Pancreas (tissue), 10 donors: Measurements from ENCODE around the gene GRIK1. TPM values are rescaled to one million over a fixed set of nuclear protein-coding genes. Genes with fewer than 3 reads are reported as not detected.

ENCODE experiments used
- ATAC-seq, 4 donors: fragments of 200-7000 bp; cut with Tn5 transposase; one replicate each; pipeline versions ENCODE4 v1.8.0 to v1.9.1; 2020; ENCODE audit warnings: mild to moderate bottlenecking in 4 of 4, moderate library complexity in 4 of 4
- DNase-seq, 6 donors: peaks; one replicate each; pipeline ENCODE4 v3.0.0-alpha.2; 2020
- FAIRE-seq: peaks from 2 replicates; lab custom pipeline; 2012; peaks lifted over from hg19 to GRCh38; lab: Jason Lieb, UNC
- H3K27ac ChIP-seq, 4 donors: fragments of 200-600 bp; sonication (generic); 1 replicate in 3 of 4; 2 replicates in 1 of 4; pipeline versions ENCODE4 v1.5.0 to v1.8.0; 2020
- H3K27me3 ChIP-seq, 4 donors: fragments of 200-600 bp; one replicate each; pipeline ENCODE4 v1.8.0; 2021
- H3K36me3 ChIP-seq, 3 donors: fragments of 200-600 bp; sonication (generic) in 1 of 3; one replicate each; pipeline versions ENCODE4 v1.5.0 to v1.8.0; 2020 to 2021
- H3K4me1 ChIP-seq, 3 donors: fragments of 200-600 bp; one replicate each; pipeline ENCODE4 v1.8.0; 2021
- H3K4me3 ChIP-seq, 4 donors: fragments of 200-600 bp; sonication (generic) in 2 of 4; one replicate each; pipeline versions ENCODE4 v1.5.0 to v1.8.0; 2020 to 2021
- H3K9me3 ChIP-seq, 4 donors: fragments of 200-600 bp; one replicate each; pipeline ENCODE4 v1.8.0; 2021
- WGBS, 2 donors: extraction: QIAGEN DNeasy Blood & Tissue Kit; methylation state at CpG; one replicate each; pipeline ENCODE4 v1.1.7; 2013; 5-methylcytosine and 5-hydroxymethylcytosine counted together
- intact Hi-C, 3 donors: fragments of 100-400 bp; cut with DNase I; formaldehyde crosslinking; loops; one replicate each; pipeline versions ENCODE4 v1.11.1 to v1.14.2; 2022
- polyA plus RNA-seq, 2 donors: library from polyadenylated mRNA; stranded (reverse); fragments of 200-250 nt; gene quantifications; one replicate each; pipeline ENCODE4 v1.2.3, GENCODE V29; 2013
- total RNA-seq, 6 donors: library from RNA; stranded (reverse); fragmentation: NEBNext Ultra II Directional in 4 of 6; extraction: Animal tissue kit (Norgen Biotek cat#: 25700) in 4 of 6; gene quantifications; one replicate each; pipeline versions ENCODE4 v1.2.1 to v1.2.4, GENCODE V29; 2021 to 2023
- TF ChIP-seq, protein P1 (sequence below), 4 donors: fragments of 200-600 bp; sonication (generic) in 3 of 4; IDR thresholded peaks; one replicate each; pipeline versions ENCODE4 v1.5.0 to v1.8.0; 2021; ENCODE audit warnings: antibody characterized with exemption in 4 of 4
- donor health status: healthy with polysubstance abuse.
- donor health status: DM: no; HTN: no; CAD: no; lungs with moderate emphysema.
- donor health status: DM: no; HTN: no; CAD: no.
- donor health status: control.
- donor health status: control.
- donor health status: Bipolar disorder and iron deficiency.
- donor health status: DM: yes; HTN: yes; CAD: no.
- donor health status: DM: no; HTN: no; CAD: no.
- donor health status: DM: no; HTN: no; CAD: no.
- donor health status: DM: yes; HTN: yes; CAD: no.

GRIK1 gene
- total and polyA plus RNA-seq, 8 donors: 0.02 to 0.09 (median 0.08) TPM; not detected in 5

DNA sequence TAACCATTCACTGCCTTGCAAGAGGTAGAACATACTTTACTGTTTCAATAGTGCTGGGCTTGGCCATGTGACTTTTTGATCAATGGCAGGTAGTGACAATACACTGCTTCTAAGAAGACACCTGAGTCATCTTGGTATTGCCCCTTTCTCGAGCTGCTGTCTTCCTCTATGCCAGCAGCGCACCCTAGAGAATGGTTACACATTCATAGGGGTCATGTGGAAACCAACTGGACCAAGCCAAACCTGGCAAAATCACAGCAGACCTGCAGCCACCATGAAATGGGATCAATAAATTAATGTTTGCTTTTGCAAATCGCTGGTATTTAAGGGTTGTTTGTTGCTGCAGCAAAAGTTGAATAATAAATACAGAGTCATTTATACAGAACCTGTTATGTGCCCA is 122.3 kb downstream of the GRIK1 start:
- peaks cover 5 to 7% (median 5%) of the 10 kb centered on the region in 3 donors for H3K4me1 ChIP-seq
- 45 to 49% methylated on average over 3 of the region's 3 CpGs for WGBS, 2 donors
- intact Hi-C loops: no loop called here
- H3K27ac ChIP-seq: no peak overlapping the region
- H3K27me3 ChIP-seq: no peaks in the 10 kb centered on the region
- no peak overlapping the region for H3K4me3 ChIP-seq
- ATAC-seq (no peak), DNase-seq (no peak), FAIRE-seq (no peak)
- no peaks in the 10 kb centered on the region for H3K36me3 ChIP-seq
- TF ChIP-seq, protein P1, sequence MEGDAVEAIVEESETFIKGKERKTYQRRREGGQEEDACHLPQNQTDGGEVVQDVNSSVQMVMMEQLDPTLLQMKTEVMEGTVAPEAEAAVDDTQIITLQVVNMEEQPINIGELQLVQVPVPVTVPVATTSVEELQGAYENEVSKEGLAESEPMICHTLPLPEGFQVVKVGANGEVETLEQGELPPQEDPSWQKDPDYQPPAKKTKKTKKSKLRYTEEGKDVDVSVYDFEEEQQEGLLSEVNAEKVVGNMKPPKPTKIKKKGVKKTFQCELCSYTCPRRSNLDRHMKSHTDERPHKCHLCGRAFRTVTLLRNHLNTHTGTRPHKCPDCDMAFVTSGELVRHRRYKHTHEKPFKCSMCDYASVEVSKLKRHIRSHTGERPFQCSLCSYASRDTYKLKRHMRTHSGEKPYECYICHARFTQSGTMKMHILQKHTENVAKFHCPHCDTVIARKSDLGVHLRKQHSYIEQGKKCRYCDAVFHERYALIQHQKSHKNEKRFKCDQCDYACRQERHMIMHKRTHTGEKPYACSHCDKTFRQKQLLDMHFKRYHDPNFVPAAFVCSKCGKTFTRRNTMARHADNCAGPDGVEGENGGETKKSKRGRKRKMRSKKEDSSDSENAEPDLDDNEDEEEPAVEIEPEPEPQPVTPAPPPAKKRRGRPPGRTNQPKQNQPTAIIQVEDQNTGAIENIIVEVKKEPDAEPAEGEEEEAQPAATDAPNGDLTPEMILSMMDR (IDR thresholded peaks at IDR 0.05): no peak
- no peaks in the 10 kb centered on the region for H3K9me3 ChIP-seq

DNA sequence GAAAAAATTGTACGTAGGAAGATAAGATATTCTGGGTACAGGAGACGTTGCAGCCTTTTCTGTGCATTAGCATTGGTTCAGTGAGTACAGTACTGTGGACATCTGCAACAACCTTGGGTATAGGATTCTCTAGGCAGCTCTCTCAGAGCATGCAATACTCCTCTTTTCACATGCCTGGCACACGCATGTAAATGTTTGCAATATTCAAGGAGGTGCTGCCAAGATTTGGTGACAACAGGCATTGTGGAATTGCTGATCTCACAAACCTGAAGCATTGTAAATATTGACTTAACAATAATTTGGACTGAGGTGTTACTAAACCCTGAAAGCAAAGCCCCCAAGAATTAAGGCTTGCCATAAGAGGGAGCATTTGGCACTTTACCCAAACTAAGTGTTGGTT is 126.8 kb downstream of the GRIK1 start:
- TF ChIP-seq, protein P1 (IDR thresholded peaks at IDR 0.05): no peak
- H3K27ac ChIP-seq: no peak overlapping the region
- H3K36me3 ChIP-seq: no peaks in the 10 kb centered on the region
- intact Hi-C loops: no loop called here
- DNase-seq (no peak), FAIRE-seq (no peak), ATAC-seq (peak in 3 of 4 donors; percentile 29 to 61 (median 54))
- no peak overlapping the region for H3K4me3 ChIP-seq
- 22 to 31% methylated on average over 3 of the region's 3 CpGs for WGBS, 2 donors
- no peaks in the 10 kb centered on the region for H3K9me3 ChIP-seq
- H3K4me1 ChIP-seq: peaks cover 5 to 7% (median 5%) of the 10 kb centered on the region in 3 donors
- H3K27me3 ChIP-seq: no peaks in the 10 kb centered on the region

DNA sequence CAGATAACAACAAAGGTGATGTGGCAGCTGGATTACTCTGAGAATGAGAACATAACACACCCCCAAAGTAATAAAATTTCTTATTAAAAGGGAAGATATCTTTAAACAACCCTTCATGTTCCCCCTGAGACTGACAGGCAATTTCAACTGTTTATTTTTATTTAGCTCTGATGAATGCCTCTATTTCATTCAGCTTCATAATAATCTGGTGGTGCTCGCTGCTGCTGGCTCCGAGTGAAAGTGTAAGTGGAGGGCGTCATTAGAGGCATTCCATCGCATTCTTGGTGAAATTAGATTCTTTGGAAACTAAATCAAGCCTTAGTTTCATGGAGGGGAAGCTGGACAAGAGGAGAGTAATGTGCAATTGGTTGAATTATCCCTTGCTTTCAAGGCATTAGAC is 128.9 kb downstream of the GRIK1 start:
- Histone ChIP-seq H3K4me3 (no peak overlapping the region), H3K27me3 (no peaks in the 10 kb centered on the region), H3K9me3 (no peaks in the 10 kb centered on the region), H3K27ac (no peak overlapping the region), H3K36me3 (no peaks in the 10 kb centered on the region), H3K4me1 (peaks cover 5 to 7% (median 5%) of the 10 kb centered on the region in 3 donors)
- ATAC-seq: no peak
- no peak for DNase-seq
- FAIRE-seq: no peak
- TF ChIP-seq, protein P1 (IDR thresholded peaks at IDR 0.05): no peak
- intact Hi-C loops: no loop called here
- WGBS, 2 donors: 67 to 68% methylated on average over 4 of the region's 4 CpGs

DNA sequence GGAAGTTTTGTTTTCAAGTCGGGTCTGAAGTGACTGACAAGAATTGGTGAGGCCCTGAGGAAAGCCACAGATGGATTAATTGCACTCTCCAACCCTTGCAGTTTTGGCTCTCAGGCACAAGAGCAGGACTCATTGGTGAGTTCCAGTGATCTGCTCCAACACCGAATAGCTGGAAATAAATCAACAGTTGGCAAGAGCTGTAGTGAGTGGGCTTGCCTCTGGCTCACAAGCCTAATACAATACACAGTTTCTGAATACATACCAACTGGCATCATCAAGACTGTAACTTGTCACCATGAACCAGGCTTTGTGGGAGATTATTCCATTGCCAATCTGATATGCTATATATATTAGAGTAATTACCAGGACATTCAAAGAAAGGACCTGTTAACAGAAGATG is 131.6 kb downstream of the GRIK1 start:
- no peak for FAIRE-seq
- TF ChIP-seq, protein P1 (IDR thresholded peaks at IDR 0.05): no peak
- H3K27ac ChIP-seq: no peak overlapping the region
- H3K27me3 ChIP-seq: no peaks in the 10 kb centered on the region
- intact Hi-C loops: no loop called here
- H3K36me3 ChIP-seq: no peaks in the 10 kb centered on the region
- no peaks in the 10 kb centered on the region for H3K9me3 ChIP-seq
- no peak for ATAC-seq
- H3K4me3 ChIP-seq: no peak overlapping the region
- H3K4me1 ChIP-seq: peaks cover 4 to 5% (median 4%) of the 10 kb centered on the region in 3 donors
- no peak for DNase-seq
- WGBS, 2 donors: 74 to 76% methylated on average over 2 of the region's 2 CpGs

DNA sequence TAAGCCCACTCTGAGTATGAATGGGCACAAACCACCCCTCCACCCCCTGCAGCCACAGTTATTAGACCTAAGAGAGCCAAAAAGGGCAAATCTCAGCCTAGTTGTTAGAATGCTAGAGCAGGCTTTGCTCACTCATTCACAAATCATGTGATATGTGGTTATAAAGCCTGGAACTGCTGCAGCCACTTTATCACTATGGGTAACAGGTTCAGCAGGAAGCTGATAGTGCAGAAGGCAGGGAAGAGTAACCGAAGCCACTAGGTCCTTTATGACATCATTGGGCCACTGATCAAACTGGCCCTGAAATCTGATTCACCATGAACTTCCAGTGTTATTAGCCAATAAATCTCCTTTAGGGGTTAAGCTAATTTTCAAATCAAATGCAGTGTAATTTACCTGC is 134.7 kb downstream of the GRIK1 start:
- DNase-seq (no peak), ATAC-seq (peak in 3 of 4 donors; percentile 25 to 36 (median 25)), FAIRE-seq (no peak)
- no peak overlapping the region for H3K27ac ChIP-seq
- intact Hi-C loops: no loop called here
- no peak overlapping the region for H3K4me3 ChIP-seq
- H3K27me3 ChIP-seq: no peaks in the 10 kb centered on the region
- no peaks in the 10 kb centered on the region for H3K9me3 ChIP-seq
- no peaks in the 10 kb centered on the region for H3K4me1 ChIP-seq
- TF ChIP-seq, protein P1 (IDR thresholded peaks at IDR 0.05): no peak
- 25 to 29% methylated on average over 1 of the region's 1 CpG for WGBS, 2 donors
- H3K36me3 ChIP-seq: no peaks in the 10 kb centered on the region
